Activated CD4-positive, alpha-beta T cell treated with anti-CD3 and anti-CD28 coated beads, Interleukin-2, amount 50 U/mL, for 48 hours (primary cell): ENCODE measurements around the gene MNX1.

Experiments used
- DNase-seq, 2 experiments: peaks; one replicate each; pipeline ENCODE4 v3.0.0-alpha.2; 2020

Gene MNX1

DNA sequence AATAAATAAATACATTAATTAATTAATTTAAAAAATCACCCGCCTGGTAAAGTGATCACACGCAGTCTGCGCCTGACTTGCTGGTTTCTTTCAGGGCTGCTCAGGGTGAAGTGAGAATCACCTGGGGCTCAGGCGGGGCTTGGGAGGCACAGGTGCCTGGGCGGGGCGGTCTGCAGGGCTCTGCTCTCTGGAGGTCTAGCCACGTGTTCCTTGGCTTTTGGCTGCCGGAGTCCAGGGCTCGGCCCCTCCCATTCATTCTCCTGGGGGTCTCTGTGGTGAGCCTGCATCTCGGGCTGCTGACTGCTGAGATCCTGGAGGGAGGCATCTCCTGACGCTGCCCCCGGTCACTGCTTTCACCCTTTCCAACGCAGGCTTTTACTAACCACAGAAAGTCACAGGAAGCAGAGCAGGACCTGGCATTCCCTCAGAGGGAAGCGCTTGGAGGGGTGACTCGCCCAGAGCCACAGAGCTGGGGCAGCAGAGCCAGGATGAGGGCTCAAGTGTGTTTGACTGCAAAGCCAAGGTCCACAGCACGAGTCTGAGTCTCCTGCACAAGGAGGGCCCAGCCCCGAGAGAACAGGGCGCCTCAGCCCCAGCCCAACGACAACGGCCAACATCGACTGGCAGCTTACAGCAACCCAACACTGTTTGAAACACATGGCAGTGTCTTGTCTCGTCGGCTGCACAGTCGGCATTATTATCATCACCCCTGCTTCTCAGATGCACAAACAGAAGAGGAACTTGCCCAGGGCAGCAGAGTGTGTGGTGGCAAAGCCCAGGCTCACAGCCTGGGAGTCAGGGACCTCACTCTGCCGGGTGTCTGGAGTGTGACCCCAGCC lies 22.4 kb upstream of the MNX1 start:
- no peak for DNase-seq

DNA sequence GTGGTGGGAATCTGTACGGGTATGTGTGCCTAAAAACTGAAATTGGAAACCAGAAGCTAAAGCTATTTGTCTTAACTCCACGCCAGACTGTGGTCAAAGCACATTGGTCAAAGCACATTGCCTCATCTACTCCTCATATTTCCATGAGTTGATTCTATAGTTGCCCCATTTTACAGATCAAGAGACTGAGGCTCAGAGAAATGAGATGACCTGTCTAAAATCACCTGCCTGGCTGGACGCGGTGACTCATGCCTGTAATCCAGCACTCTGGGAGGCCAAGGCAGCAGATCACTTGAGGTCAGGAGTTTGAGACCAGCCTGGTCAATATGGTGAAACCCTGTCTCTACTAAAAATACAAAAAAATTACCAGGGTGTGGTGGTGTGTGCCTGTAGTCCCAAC lies 21.7 kb upstream of the MNX1 start:
- no peak for DNase-seq

DNA sequence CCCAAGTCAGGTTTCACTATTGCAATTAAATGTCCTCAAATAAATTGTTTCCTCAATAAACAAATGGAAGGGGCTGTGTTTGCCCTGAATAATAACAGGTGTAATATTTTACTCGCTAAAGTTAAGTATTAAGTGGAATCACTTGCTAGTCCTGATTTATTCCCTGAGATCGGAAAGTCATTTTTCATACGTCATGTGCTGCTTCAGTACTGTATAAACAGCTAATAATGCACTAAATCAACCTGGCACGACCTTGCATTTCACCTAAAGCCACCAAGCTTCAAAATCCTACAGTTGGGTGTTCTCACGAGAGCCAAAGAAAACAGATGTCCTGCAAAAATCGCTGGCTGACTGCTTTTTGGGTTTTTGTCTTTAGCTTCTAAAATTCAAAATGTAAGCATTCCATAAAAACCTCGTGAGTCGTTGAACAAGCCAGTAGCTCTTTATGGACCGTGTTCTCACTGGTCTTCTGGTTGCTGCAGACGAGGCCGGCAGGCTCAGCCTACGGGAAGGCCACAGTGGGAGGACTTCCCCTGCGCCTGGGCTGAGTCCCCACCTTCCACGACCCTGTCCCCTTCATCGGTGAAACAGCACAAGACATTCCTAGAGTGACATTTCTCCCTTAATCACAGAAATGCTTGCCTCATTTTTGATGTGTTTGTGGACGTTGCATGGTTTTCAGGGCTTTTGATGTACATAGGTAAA lies 17.9 kb upstream of the MNX1 start:
- DNase-seq = no peak

DNA sequence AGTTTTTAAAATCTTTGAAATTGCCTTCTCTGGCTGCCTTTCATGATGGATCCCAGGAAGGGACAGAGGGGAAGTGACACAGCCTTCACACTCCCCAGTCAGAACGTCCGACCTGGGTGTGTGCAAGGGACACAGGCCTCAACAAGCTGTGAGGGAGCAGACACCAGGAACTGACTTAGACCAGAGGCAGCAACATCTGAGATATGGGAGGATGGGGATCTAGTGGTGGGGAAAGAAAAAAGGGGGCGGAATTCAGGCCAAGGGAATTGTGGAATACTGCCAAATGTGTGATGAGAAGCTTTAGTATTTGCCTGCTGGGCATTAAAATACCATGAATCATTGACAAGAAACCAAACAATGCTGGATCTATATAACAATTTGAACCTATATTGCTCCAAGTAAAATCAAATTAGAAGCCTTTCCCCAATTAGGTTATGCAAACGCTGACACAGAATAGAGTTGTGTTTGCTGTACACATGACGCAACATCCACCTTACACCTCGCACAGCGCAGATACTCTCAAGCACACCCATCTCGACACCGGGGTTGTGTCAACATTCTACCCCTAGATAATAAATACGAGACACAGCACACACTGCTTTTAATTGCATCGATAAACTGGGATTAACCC lies 17.2 kb upstream of the MNX1 start:
- DNase-seq = no peak

DNA sequence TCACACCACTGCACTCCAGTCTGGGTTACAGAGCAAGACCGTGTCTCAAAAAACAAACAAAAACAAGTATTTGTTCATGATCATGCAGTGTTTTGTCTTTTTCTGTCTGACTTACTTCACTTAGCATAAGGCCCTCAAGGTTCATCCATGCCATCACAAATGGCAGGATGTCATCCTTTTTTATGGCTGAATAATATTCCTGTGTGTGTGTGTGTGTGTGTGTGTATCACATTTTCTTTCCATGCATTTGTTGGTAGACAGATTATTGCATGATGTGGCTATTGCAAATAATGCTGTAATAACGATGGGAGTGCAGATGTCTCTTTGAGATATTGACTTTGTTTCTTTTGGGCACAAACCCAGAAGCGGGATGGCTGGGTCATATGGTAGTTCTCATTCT lies 14.3 kb upstream of the MNX1 start:
- no peak for DNase-seq

DNA sequence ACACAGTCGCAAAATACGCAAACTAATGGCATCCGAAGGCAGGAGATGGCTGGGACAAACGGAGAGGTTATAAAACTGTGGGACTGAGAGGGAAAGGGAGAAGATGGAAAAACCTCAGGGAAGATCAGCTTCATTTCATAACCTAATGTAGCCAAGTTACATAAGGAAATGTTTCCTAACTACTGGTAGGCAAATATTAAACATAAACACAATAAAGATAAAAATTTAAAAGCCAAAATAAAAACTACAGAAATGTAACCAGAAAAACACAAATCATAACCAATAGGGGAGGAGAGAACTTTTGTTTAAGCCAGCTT lies 13.1 kb upstream of the MNX1 start:
- no peak for DNase-seq

DNA sequence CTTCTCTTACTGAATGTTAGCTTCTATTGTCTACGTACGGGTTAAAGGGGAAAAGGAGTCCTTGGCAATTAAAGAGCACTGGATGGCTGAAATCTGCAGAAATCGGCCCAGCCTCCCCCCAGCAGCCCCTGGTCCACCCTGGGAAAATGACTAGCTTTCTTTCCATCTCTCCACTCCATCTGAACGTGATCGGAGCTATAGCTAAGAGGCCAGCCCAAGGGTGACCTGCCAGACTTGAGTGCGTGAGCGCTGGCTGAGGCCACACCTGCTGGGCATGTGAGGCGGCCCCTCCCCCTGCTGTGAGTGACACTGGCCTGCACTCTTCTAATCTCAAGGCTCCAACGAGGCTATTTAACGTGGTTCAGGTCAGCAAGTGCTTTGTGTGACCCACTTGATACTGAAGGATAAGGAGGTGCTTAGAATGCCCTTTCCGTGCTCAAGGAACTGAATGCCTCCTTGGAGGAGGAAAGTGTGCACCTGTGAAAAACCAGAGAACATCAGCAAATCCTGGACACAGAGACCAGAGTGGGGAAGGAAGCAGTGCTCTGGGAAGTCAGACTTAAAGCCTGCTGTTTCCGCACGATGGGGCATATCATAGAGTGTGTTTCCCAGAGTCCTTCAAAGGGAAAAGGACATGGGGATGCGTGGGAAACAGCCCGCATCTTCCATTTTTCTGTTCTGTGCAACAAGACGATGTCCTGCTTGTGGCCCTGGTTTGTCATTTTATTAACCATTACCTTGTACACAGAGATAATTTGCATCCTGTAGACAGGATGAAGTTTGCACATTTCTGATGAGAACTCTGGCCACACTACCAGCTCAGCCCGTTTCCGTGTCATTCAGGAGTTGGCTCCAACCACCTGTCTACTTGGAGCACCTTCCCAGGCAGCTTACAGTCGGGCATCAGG lies 12.5 kb upstream of the MNX1 start:
- no peak for DNase-seq

DNA sequence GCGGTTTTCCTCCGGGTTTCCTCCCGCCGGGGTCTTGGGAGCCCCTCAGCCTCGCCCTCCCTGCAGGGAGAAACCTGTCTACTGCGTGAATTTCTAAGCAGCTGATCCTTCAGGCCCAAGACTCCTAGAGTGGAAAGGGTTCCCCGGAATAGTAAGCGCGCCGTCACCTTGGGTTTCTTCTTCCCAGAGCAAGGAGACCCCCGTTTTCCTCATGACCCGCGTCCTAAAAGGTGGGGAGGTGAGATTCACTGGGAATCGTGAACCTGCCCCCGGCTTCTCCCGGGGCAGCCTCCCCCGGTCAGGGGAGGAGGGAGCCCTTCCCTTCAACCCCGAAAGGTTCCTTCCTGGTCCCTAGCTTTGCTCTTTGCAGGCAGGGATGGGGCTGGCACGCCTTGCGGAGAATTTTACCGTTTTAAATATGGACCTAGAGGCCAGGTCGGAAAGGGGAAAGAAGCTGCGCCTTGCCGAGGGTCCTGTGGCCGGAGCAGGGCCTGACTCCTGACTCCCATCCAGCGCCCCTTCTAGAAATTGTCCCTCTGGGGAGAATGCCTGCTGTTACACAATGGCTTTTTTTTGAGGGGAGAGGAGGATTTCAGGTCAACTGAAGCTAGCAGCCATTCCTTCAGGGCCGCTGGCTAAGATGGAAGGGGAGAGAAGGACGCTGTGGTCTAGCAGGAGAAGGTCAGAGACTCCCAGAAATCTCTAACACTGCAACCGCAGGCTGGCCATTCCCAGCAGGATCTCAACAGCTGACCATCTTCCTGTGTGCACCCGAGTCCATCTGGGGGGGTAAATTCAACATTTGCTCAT lies 11.6 kb upstream of the MNX1 start:
- no peak for DNase-seq

DNA sequence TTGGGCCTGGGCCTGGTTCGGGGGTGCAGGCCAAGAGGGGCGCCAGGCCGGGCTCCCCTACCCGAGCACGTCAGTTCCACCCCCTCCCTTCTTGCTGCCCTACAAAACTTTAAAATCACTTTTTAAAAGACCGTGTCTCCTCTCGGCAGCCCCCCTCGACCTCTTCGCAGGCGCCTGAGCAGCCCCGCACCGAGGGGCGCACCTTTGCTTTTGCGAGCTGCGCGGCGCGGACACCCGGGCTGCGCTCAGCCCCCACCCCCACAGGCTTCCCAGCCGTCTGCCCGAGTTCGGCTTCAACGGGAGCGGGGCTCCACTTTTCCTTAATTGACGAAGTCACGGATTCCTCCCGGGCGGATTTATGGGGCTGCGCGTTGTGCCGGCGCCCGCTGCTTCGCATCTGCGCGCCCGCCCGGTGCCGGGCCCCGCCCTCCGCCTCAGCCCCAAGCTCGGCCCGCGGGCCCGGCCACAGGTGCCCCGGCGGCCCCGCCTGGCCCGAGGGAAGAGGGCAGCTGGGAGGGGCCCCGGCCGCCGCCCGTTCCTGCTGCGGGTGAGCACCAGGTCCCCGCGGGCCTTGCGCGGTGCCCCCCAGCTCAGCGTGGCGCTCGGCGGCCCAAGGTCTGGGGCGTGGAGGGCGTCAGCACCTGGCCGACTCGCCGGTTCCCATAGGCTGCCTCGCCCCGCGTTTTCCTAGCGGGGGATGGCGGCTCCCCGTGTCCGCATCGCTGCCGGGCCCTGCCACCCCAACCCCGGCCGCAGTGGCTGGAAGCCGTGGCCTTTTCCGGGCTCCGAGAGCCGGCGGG lies 10.8 kb upstream of the MNX1 start:
- DNase-seq = no peak

DNA sequence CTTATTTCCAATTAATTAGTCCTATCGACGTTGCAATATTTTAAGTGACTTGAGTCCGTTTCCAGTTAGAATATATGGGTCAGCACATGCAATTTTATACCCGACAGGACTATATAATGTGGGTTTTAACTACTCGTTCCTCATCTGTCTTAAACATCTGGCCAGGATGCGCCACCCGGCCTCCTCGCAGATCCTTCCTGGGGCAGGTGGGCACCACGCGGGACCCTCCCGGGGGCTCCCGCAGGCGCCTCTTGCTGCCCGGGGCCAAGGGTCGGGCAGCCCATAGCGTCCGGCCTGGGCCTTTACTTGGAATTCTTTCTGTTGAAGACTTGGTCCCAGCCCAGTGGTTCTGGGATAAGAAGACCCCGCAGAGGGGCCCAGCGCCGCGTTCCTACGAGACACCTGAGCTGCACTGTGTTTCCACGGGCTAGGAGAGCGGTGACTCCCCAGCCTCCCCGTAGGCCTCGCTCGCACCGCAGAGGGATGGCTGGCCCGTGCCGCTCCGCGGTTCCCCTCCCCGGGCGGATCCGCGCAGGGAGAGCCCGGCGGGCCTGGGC lies 10.1 kb upstream of the MNX1 start:
- DNase-seq = no peak

DNA sequence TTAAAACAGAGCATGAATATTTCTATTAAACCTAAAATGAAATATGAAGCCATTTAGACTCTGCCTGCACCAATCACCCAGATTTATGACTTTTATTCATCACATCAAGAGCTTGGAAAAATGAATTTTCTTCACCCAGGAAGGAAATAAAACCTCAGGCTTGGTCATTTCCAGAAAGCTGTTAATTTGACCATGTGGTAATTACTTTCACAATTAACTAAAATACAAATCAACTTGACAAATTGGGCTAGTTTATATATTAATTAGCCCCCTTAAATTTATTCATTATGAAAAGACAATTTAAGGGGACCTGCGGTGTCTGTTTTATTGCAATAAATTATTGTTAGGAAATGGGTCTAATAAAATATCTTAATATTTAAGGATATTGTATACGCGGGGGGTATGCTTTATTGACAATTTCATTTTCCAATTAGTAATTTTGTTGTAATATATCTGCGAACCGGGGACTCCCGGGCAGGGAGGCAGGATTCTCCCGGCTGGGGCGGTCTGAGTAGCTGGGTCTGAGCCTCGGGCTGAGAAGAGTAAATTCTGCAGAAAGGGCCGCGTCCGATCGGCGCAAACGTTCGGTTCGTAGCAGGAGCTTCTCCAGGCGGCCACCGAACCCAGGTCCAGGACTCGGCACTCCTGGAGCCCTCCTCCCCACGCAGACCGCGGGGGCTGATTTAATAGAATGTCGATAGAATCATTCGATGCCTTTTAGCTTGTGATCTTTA lies 9.4 kb upstream of the MNX1 start:
- DNase-seq = no peak

DNA sequence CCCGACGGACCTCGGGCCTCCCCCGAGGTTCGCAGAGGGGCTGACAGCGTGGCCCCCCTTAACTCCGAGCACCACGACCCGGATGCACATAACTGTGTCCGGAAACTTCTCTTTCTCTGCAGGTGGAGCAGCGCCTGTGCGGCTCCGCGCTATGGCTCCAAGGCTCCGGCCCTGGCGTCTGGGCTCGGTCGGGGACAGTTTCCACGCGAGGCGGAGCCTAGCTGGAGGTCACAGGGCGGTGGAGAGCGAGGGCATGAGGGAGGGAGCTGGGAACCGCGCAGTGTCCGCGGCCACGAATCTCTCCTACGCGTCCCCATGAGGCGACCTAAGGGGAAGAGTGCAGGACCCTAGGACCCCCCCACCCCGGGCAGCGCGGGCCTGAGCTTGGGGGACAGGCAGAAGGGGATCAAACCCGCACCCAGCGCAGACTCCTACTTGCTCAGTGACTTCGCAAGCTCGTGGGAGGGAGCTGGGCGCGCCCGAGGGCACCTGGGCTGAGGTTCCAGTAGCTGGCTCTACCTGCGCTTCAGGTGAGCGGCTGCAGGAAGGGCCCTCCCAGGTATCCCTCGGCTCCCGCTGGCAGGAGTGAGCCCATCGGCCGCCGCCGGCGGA lies 8.6 kb upstream of the MNX1 start:
- no peak for DNase-seq

DNA sequence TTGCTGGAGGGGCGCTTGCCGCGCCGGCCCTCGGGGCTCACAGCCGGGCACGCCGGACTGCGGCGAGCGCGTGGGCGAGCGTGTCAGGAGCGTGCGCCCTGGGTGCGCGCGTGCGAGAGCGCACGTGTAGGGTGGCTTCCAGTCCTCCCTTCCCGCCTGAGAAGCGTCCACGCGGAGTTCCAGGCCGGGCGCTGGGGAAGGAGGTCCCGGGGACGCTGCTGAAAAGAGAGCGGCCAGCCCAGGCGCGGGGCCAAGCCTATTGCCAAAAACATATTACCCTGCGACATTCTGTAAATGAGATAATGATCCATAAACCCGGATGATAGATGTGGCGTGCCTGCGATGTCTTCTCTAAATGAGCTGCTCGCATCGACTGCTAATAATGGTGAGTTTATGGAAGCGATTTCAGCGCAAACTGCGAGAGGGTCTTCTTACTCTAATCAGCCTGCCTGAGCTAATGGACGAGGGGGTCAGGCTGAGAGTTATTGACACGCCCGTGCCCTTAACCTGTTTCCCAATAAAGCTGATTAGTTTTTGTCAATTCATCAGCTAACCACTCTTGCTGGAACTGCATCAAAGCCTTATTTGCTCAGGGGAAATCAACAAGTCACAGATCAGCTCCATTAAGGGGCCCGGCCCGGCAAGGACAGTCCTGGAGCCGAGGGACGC lies 8.0 kb upstream of the MNX1 start:
- peak in 1 of 2 experiments; percentile 13 for DNase-seq

DNA sequence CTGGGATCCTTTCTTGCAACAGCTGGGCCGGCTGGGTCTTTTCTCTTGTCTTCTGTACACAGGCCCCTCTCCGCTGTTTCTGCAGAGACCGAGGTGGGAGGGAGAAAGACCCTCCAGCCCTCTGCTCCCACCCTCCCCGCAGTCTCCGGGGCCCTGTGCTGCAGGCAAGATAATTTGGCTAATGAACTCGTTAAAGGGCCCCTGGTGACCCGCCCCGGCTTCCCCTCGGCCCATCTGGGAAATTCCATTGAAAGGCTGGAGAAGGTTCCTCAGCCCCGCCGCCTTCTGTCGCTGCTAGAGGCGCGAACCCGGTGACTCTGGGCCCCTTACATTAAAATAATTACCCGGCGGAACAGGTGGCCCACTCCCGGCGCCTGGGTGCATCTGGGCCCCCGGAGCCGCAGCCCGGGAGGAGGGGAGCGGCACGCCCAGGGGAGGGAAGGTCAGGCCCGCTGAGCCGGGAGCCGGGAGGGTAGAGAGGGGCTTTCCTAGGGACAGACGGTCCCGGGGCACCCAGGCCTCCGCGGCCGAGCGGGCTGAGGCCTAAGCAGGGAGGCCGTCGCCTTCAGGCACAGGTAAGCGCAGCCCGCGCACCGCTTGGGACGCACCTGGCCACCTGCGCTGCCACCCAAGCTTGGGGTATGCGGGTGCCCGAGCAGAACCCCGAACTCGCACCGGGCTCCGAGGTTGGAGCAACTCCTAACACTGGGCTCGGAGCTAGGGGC lies 7.3 kb upstream of the MNX1 start:
- DNase-seq = no peak

DNA sequence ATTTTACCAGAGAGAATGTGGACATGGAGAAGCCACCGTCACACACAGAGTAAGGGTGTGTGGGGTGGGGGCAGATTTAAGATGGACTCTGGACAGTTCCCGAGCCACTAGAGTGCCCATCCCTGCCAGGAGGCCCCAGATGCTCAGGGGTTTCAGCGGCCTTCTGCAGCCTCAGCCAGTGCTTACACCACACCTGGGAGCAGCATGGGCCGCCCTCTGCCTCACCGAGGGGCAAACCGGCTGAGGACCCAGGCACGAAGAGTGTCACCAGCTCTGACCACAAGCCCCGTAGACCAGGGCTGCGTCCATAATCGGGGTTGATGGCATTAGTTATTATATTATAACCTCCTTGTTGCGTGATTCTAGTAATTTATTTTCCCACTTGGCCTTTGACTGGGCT lies 6.7 kb upstream of the MNX1 start:
- no peak for DNase-seq

DNA sequence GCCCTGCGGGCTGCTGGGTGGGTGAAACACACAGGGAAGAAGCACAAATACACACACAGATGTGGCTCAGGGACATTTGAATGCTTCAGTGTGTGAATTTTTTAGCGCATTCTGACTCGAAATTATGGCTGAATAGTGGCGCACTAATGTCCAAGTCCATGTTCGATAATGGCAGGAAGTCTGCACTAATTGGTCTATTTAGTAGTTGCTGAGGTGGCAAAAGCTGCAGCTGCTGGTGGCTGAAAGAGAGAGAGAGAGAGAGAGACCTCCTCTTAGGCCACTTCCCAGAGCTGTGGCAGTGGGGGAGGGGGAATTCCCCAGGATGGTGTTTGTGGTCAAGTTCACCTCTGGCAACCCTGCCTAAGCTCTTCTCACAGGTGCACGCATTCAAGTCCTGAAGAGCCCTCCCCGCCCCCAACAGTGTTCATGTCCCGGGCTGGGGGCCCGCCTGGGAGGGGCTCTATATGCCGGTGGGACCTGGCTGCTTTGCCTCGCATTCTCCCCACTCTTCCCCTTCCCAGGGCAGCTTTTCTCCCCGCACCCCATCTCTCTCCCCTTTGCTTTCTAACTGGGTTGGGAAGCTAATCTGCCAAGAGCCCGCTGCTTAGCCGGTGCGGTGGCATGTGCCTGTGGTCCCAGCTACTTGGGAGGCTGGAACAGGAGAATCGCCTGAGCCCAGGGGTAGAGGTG lies 6.0 kb upstream of the MNX1 start:
- DNase-seq = peak; percentile 57 to 66

DNA sequence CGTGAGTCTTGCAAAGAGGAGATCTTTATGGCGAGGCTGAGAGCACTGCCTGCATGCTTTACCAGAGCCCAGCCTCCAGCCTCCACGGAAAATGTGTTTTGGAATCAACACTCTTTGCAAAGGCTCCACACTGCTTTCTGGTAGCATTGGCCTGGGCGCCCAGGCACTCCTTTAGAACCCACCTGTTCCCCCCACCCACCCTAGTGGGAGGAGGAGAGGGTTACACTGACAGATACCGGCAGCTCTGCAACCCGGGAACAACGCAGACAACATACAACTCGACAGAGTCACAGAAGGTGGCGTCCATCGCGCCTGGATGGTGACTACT lies 5.5 kb upstream of the MNX1 start:
- no peak for DNase-seq
